Testis (tissue), 2 donors: ENCODE results near the gene SMCP.

Experiments
- CTCF ChIP-seq, 3 experiments: fragments of 450-650 bp in 2 of 3; fragments of 200-600 bp in 1 of 3; sonication (generic) in 1 of 3; IDR thresholded peaks; one replicate each; pipeline ENCODE4 v1.5.1; 2016 to 2019; ENCODE audit warnings: antibody characterized with exemption in 3 of 3, mild to moderate bottlenecking in 2 of 3, moderate library complexity in 1 of 3
- POLR2A ChIP-seq: fragments of 450-650 bp; IDR thresholded peaks from one replicate; pipeline ENCODE4 v1.6.1; 2017; ENCODE audit warnings: antibody characterized with exemption, mild to moderate bottlenecking, moderate library complexity

- TF ChIP-seq POLR2A (no peak), CTCF (IDR thresholded peaks at IDR 0.05) (no peak)
These were observed 4.6 kb upstream of the SMCP start for GRCh38 chr1:152873495-152873894.
